Measurements from ENCODE around the gene BPIFB6.

Gene BPIFB6

GRCh38 chr20:33000802-33001466 lies 30.5 kb upstream of the BPIFB6 start:
- no peak for DNase-seq (ENCODE audit: low read depth in 2 of 2)

DNA sequence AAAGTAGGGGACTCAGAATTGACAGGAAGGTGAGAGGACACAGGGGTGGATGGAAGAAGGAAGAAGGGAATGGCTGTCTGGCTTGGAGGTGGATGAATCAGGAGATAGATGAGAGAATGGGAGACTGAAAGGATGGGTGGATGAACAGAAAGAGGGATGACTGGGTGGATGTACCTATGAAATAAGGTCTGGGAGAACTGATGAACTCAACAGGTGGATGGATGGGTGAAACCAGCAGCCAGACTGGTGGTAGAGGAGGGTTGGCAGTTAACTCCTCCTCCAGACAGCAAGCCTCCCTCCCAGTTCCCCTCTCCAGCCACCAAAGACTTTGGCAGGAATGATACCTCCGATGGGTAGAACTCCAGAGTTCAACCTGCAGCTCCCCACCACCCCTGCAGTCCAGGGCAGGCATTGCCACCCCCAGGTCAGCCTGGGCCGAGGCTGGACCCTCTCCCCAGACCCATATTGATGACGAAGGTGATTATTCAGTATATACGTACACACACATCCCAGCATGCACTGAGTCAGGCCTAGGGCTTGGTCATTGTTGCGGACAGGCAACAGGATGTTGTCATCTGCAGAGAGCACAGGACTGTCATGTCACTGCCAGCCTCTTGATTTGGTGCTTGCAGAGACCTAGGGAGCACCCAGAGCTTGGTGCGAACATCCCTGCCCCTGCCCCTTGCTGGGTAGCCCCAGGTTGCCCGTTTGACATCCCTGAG lies 29.2 kb upstream of the BPIFB6 start:
- DNase-seq (ENCODE audit: low read depth in 2 of 2), result no peak

DNA sequence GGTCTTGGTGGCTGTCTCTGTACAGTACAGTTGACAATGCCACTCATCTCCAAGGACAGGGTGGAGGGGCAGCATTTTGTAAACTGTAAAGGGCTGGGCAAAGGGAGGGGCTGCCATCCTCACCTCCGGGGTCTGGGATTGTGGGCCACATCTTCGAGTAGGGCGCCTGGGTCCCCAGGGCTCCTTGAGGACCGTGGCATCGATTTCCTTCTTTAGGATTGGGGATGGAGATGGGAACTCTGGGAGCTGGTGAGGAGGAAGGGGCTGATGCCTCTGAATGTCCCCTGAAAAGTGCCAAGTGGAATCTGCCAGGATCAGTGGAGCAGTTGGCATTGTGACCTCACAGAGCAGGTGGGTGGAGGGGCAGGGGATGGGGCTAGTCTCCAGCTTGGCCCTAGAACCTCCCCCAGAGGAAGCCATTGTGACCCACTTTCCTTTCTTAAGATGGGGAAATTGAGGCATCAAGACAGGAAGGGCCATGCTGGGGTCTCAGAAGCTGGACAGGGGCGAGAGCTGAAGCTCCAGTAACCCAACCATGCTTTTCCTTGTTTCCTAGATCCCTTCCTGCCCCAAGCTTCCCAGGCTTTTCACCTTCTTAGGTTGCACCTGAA lies 27.2 kb upstream of the BPIFB6 start, which contains the start of gene SUN5:
TSS of gene SUN5 (minus strand) at position 293 of the 611 bp plus-strand sequence. CDS start at position 200, 93 bp downstream.
- DNase-seq (ENCODE audit: low read depth in 2 of 2), result no peak

- no peak for DNase-seq (ENCODE audit: low read depth in 2 of 2)
Measured at GRCh38 chr20:33005132-33005566, 26.3 kb upstream of the BPIFB6 start.

DNA sequence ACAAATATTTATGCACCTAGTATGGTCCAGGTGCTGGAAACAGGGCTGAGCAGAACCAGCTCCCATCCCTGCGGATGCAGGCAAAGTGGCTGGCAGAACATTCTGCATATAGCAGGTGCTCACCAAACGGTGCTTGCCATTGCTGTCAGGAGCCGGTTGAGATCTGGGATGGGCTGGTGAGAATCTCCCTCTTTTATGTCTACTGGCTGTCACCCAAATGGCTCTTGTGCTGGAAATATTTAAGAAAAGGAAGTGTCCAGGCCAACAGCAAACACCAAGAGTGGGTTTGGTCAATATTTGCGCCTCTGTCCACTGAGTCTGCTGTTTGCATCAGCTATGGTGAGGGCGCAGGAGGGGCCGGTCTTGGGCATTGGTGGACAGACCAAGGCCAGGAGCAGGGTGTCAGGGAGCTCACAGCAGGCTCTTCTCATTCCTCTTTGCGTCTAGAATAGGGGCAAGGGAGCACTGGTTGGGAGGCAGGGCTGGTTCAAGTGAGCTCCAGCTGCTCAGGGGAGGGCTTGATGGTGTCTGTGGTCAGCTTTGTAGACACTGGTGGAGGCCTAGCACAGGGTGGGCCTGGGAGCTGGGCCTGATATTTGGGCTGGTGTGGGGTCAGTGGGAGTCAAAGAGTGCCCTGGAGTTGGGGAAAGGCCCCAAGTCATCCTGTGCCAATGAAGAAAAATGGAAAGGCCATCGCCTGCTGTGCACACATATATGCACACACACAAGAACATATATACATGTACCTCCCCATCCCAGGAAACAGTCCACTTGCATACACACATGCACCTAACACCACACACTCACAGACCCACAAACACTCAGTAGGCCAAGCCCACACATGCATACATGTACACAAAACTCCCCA lies 25.3 kb upstream of the BPIFB6 start:
- DNase-seq (ENCODE audit: low read depth in 2 of 2), result no peak

DNA sequence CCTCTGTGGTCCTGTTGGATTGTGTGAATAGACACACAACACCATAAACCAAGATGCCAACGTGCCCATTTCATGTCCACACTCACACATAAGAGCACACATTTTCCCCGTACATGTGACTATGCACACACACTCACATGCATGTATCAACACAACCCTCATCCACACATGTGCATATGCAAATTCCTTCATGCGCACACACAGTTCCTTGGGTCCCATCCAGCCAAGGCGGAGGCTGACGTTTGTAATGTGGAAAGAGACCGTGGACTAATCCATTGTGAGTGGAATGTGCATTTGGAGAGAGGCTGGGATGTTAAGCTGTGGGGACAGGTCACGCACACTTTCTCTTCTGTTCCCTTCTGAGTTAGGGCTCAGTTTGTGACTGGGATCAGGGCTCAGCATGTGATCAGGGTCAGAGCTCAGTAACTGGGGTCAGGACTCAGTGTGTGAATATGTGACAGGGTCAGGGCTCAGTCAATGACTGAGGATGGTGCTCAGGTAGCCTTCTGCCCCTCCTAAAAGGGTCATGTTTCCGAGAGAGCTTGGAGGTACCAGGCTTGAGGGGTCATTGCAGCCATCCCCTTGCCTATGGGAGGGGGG lies 24.6 kb upstream of the BPIFB6 start:
- DNase-seq (ENCODE audit: low read depth in 2 of 2), result no peak

GRCh38 chr20:33007376-33008335 lies 23.8 kb upstream of the BPIFB6 start, which contains the start of gene BPIFB2:
Gene BPIFB2, plus strand, starts transcription at chr20:33007704. Its CDS starts 871 bp downstream, at chr20:33008575.
- DNase-seq (ENCODE audit: low read depth in 2 of 2), result no peak

GRCh38 chr20:33008336-33009213 lies 22.9 kb upstream of the BPIFB6 start:
- no peak for DNase-seq (ENCODE audit: low read depth in 2 of 2)

DNA sequence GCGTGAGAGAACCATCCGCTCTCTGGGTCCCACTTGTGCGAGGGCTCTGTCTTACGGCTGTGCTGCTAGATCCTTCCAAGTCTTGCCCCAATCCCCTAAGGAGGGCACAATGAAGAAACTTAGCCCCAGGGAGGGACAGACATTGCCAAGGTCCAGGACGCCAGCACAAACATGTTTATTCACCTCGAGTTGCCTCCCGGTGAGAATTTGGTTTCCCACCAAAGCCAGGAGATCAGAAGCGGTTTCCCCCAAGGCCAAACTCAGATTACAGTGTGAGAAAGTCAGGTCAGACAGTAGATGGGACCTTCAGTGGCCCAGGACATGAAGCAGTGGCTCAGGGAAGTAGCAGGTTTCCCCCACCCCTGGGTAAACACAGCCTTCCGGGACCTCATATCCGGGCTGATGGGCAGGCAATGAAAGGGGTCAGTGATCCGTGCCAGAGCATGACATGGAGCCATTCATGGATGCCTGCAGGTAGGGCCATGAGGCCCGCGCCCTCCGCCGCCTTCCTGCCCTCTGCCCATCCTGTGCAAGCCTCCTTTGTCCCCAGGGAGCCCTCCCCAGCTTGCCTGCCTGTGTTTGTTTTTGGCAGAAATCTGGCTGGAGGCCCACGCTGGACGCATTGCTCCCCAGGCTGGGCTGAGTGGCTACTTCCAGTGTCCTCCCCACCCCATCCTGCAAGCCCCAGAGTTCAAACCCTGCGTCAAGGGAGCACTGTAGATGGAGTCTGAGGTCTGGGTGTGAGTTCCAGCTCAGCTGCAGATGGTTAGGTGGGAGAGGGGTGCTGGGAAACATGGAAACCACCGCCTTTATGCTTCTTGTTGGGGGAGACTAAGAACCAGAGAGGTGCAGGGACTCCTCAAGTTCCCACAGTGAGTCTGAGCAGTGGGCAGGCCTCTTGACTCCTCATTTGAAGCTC lies 22.0 kb upstream of the BPIFB6 start:
- DNase-seq (ENCODE audit: low read depth in 2 of 2), result no peak

- DNase-seq (ENCODE audit: low read depth in 2 of 2), result no peak
Measured at GRCh38 chr20:33010133-33010504, 21.3 kb upstream of the BPIFB6 start.

GRCh38 chr20:33010674-33011449 lies 20.6 kb upstream of the BPIFB6 start:
- no peak for DNase-seq (ENCODE audit: low read depth in 2 of 2)

GRCh38 chr20:33012327-33013189 lies 18.9 kb upstream of the BPIFB6 start:
- no peak for DNase-seq (ENCODE audit: low read depth in 2 of 2)

GRCh38 chr20:33013701-33014326 lies 17.6 kb upstream of the BPIFB6 start:
- DNase-seq (ENCODE audit: low read depth in 2 of 2), result no peak

GRCh38 chr20:33014336-33015113 lies 16.9 kb upstream of the BPIFB6 start:
- DNase-seq (ENCODE audit: low read depth in 2 of 2), result no peak

DNA sequence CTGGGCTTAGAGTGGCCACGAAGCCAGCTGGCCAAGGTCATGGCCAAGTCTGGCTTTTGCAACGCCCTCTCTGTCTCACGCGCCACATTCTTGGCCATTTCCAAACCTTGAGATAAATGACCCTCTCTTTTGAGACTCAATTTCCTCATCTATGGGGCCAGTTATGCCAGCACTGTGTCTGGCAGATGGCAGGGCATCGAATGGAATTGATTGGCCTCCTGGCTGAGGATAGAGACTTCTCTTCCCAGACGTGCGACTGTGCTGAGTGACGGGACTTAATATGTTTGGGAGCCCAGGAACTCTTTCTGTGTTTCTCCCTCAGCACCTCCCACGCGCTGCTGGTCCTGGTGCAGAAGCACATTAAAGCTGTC lies 16.3 kb upstream of the BPIFB6 start:
- DNase-seq (ENCODE audit: low read depth in 2 of 2), result no peak

Data from stimulated activated CD8-positive, alpha-beta memory T cell treated with anti-CD3 and anti-CD28 coated beads, Interleukin-7, amount 100 ng/mL, for 1 hour (primary cell).